Endothelial cell (in vitro differentiated cells): ENCODE measurements around the gene GABBR2. TPM values are rescaled to one million over a fixed set of nuclear protein-coding genes. Genes with fewer than 3 reads are reported as not detected.

ENCODE experiments used
- DNase-seq: peaks from one replicate; pipeline ENCODE4 v3.0.0; 2021; ENCODE audit warnings: low spot score
- H3K27ac Mint-ChIP-seq: one replicate; pipeline ENCODE4 v1.8.0; 2021; ENCODE audit warnings: mixed read lengths, inconsistent platforms; ENCODE audit not compliant: unreplicated experiment
- H3K27me3 Mint-ChIP-seq: one replicate; pipeline ENCODE4 v1.8.0; 2021; ENCODE audit warnings: mild to moderate bottlenecking, moderate library complexity, mixed read lengths, inconsistent platforms; ENCODE audit not compliant: unreplicated experiment
- H3K36me3 Mint-ChIP-seq: one replicate; pipeline ENCODE4 v1.8.0; 2021; ENCODE audit warnings: mild to moderate bottlenecking, low read depth, mixed read lengths, inconsistent platforms; ENCODE audit not compliant: unreplicated experiment
- H3K4me1 Mint-ChIP-seq: one replicate; pipeline ENCODE4 v1.8.0; 2021; ENCODE audit warnings: mild to moderate bottlenecking, mixed read lengths, inconsistent platforms; ENCODE audit not compliant: unreplicated experiment
- H3K4me3 Mint-ChIP-seq: one replicate; pipeline ENCODE4 v1.8.0; 2021; ENCODE audit warnings: mild to moderate bottlenecking, mixed read lengths, inconsistent platforms; ENCODE audit not compliant: unreplicated experiment
- H3K9me3 Mint-ChIP-seq: one replicate; pipeline ENCODE4 v1.8.0; 2021; ENCODE audit warnings: mixed read lengths, inconsistent platforms; ENCODE audit not compliant: unreplicated experiment
- CTCF ChIP-seq: fragments of 200-600 bp; sonication (generic); IDR thresholded peaks from one replicate; pipeline ENCODE4 v1.5.0; 2021; ENCODE audit warnings: antibody characterized with exemption; ENCODE audit not compliant: unreplicated experiment
- total RNA-seq: library from RNA; stranded (reverse); fragmentation: NEBNext Ultra II Directional; extraction: Animal tissue kit (Norgen Biotek cat#: 25700); gene quantifications from one replicate; pipeline ENCODE4 v1.2.1, GENCODE V29; 2021; ENCODE audit not compliant: unreplicated experiment

GABBR2 gene
- total RNA-seq, 1 donor from 2014 or later: 0.46 TPM

GRCh38 chr9:98416294-98417248, 292.2 kb downstream of the GABBR2 start:
- no peak for DNase-seq
- H3K4me1 Mint-ChIP-seq: no peaks in the 10 kb centered on the region
- peaks cover 4% of the 10 kb centered on the region for H3K27me3 Mint-ChIP-seq
- no peak for TF ChIP-seq CTCF
- no peaks in the 10 kb centered on the region for H3K9me3 Mint-ChIP-seq
- no peak overlapping the region for H3K27ac Mint-ChIP-seq
- peaks cover 5% of the 10 kb centered on the region for H3K36me3 Mint-ChIP-seq
- H3K4me3 Mint-ChIP-seq: no peak overlapping the region

- no peak for DNase-seq
- H3K4me3 Mint-ChIP-seq: no peak overlapping the region
- peaks cover 1% of the 10 kb centered on the region for H3K4me1 Mint-ChIP-seq
- H3K27ac Mint-ChIP-seq: no peak overlapping the region
- peaks cover 4% of the 10 kb centered on the region for H3K27me3 Mint-ChIP-seq
- no peaks in the 10 kb centered on the region for H3K9me3 Mint-ChIP-seq
- no peak for TF ChIP-seq CTCF
- peaks cover 5% of the 10 kb centered on the region for H3K36me3 Mint-ChIP-seq
Observed at GRCh38 chr9:98415782-98416181, 293.0 kb downstream of the GABBR2 start.

GRCh38 chr9:98413084-98413483, 295.7 kb downstream of the GABBR2 start:
- H3K27me3 Mint-ChIP-seq: peaks cover 13% of the 10 kb centered on the region
- H3K4me1 Mint-ChIP-seq: peaks cover 24% of the 10 kb centered on the region
- DNase-seq: no peak
- peaks cover 5% of the 10 kb centered on the region for H3K36me3 Mint-ChIP-seq
- H3K4me3 Mint-ChIP-seq: no peak overlapping the region
- H3K9me3 Mint-ChIP-seq: no peaks in the 10 kb centered on the region
- H3K27ac Mint-ChIP-seq: no peak overlapping the region
- no peak for TF ChIP-seq CTCF

GRCh38 chr9:98412101-98412842, 296.5 kb downstream of the GABBR2 start:
- no peak overlapping the region for H3K4me3 Mint-ChIP-seq
- H3K36me3 Mint-ChIP-seq: peaks cover 5% of the 10 kb centered on the region
- H3K4me1 Mint-ChIP-seq: peaks cover 24% of the 10 kb centered on the region
- DNase-seq: no peak
- TF ChIP-seq CTCF: no peak
- H3K27me3 Mint-ChIP-seq: peaks cover 13% of the 10 kb centered on the region
- H3K9me3 Mint-ChIP-seq: no peaks in the 10 kb centered on the region
- no peak overlapping the region for H3K27ac Mint-ChIP-seq
